Upper lobe of right lung (tissue), 1 donor: ENCODE results near the gene ABCF3. TPM values are rescaled to one million over a fixed set of nuclear protein-coding genes. Genes with fewer than 3 reads are reported as not detected.

Experiments
- ATAC-seq: fragments of 200-7000 bp; cut with Tn5 transposase; one replicate; pipeline ENCODE4 v1.9.1; 2020; ENCODE audit warnings: mild to moderate bottlenecking, moderate library complexity
- DNase-seq: peaks from one replicate; pipeline ENCODE4 v3.0.0-alpha.2; 2020
- H3K27ac ChIP-seq: fragments of 200-600 bp; one replicate; pipeline ENCODE4 v1.8.0; 2022
- H3K27me3 ChIP-seq: fragments of 200-600 bp; one replicate; pipeline ENCODE4 v1.8.0; 2022; ENCODE audit warnings: mild to moderate bottlenecking
- H3K36me3 ChIP-seq: fragments of 200-600 bp; one replicate; pipeline ENCODE4 v1.8.0; 2022
- H3K4me1 ChIP-seq: fragments of 200-600 bp; one replicate; pipeline ENCODE4 v1.8.0; 2022
- H3K4me3 ChIP-seq: fragments of 200-600 bp; one replicate; pipeline ENCODE4 v1.8.0; 2022; ENCODE audit warnings: mild to moderate bottlenecking
- H3K9me3 ChIP-seq: fragments of 200-600 bp; one replicate; pipeline ENCODE4 v1.8.0; 2022
- CTCF ChIP-seq: fragments of 200-600 bp; IDR thresholded peaks from one replicate; pipeline ENCODE4 v1.8.0; 2022; ENCODE audit warnings: antibody characterized with exemption
- intact Hi-C: fragments of 100-400 bp; cut with DNase I; formaldehyde crosslinking; loops from one replicate; pipeline ENCODE4 v1.11.0; 2022
- total RNA-seq: library from RNA; stranded (reverse); fragmentation: NEBNext Ultra II Directional; extraction: Animal tissue kit (Norgen Biotek cat#: 25700); gene quantifications from one replicate; pipeline ENCODE4 v1.2.1, GENCODE V29; 2021
- donor health status: DM: no; HTN: yes; CAD: no; lungs with severe emphysema.

Gene ABCF3
- total RNA-seq, 1 donor from 2014 or later, result 60.9 TPM

GRCh38 chr3:184237807-184238206 lies 51.8 kb downstream of the ABCF3 start:
- peaks cover 8% of the 10 kb centered on the region for H3K36me3 ChIP-seq
- ATAC-seq (no peak), DNase-seq (no peak)
- H3K4me3 ChIP-seq, result no peak overlapping the region
- no peaks in the 10 kb centered on the region for H3K9me3 ChIP-seq
- H3K27ac ChIP-seq, result no peak overlapping the region
- peaks cover 1% of the 10 kb centered on the region for H3K27me3 ChIP-seq
- intact Hi-C loops, result no loop called here
- TF ChIP-seq CTCF, result no peak
- no peaks in the 10 kb centered on the region for H3K4me1 ChIP-seq

GRCh38 chr3:184238246-184238818 lies 52.3 kb downstream of the ABCF3 start:
- no peaks in the 10 kb centered on the region for H3K4me1 ChIP-seq
- no peak for ATAC-seq
- TF ChIP-seq CTCF, result no peak
- no peak overlapping the region for H3K4me3 ChIP-seq
- H3K27ac ChIP-seq, result no peak overlapping the region
- peaks cover 13% of the 10 kb centered on the region for H3K36me3 ChIP-seq
- no peaks in the 10 kb centered on the region for H3K9me3 ChIP-seq
- intact Hi-C loops, result no loop called here
- no peak for DNase-seq
- H3K27me3 ChIP-seq, result no peaks in the 10 kb centered on the region

GRCh38 chr3:184239221-184239620 lies 53.2 kb downstream of the ABCF3 start:
- no peaks in the 10 kb centered on the region for H3K27me3 ChIP-seq
- intact Hi-C loops, result no loop called here
- no peaks in the 10 kb centered on the region for H3K9me3 ChIP-seq
- H3K27ac ChIP-seq, result no peak overlapping the region
- ATAC-seq (no peak), DNase-seq (no peak)
- no peak for TF ChIP-seq CTCF
- no peak overlapping the region for H3K4me3 ChIP-seq
- H3K36me3 ChIP-seq, result peaks cover 22% of the 10 kb centered on the region
- no peaks in the 10 kb centered on the region for H3K4me1 ChIP-seq

- no peak for DNase-seq
- ATAC-seq, result no peak
Measured at GRCh38 chr3:184239708-184240107, 53.7 kb downstream of the ABCF3 start.

GRCh38 chr3:184240384-184241140 lies 54.6 kb downstream of the ABCF3 start:
- H3K9me3 ChIP-seq, result no peaks in the 10 kb centered on the region
- peaks cover 35% of the 10 kb centered on the region for H3K36me3 ChIP-seq
- ATAC-seq (no peak), DNase-seq (no peak)
- no peak for TF ChIP-seq CTCF
- intact Hi-C loops, result loop anchor here (10.0 kb wide), 1 partner anchor 96 kb away; no protein-coding TSS in a partner anchor
- H3K27me3 ChIP-seq, result no peaks in the 10 kb centered on the region
- no peaks in the 10 kb centered on the region for H3K4me1 ChIP-seq
- no peak overlapping the region for H3K4me3 ChIP-seq
- no peak overlapping the region for H3K27ac ChIP-seq

More at GRCh38 chr3:184239708-184240107, 53.7 kb downstream of the ABCF3 start:
- intact Hi-C loops, result loop anchor here (10.0 kb wide), 1 partner anchor 95 kb away; no protein-coding TSS in a partner anchor
- no peaks in the 10 kb centered on the region for H3K4me1 ChIP-seq
- no peaks in the 10 kb centered on the region for H3K27me3 ChIP-seq
- H3K27ac ChIP-seq, result no peak overlapping the region
- no peaks in the 10 kb centered on the region for H3K9me3 ChIP-seq
- H3K36me3 ChIP-seq, result peaks cover 27% of the 10 kb centered on the region
- TF ChIP-seq CTCF, result no peak
- H3K4me3 ChIP-seq, result no peak overlapping the region
